Activated CD4-positive, alpha-beta T cell treated with anti-CD3 and anti-CD28 coated beads, Interleukin-2, amount 10 ng/mL, durations not matched to agents 24 days and 14 days (primary cell): ENCODE results near the gene DEFB125. TPM values are rescaled to one million over a fixed set of nuclear protein-coding genes. Genes with fewer than 3 reads are reported as not detected.
"Not testable (repeated sequence)": the region's sequence is repeated elsewhere in the genome, so short reads cannot be mapped to it uniquely, and the experiment has no call there.

Source experiments
- DNase-seq: peaks from one replicate; pipeline ENCODE4 v3.0.0; 2022
- H3K27ac Mint-ChIP-seq: one replicate; pipeline ENCODE4 v1.8.0; 2022; ENCODE audit warnings: mild to moderate bottlenecking, mixed read lengths
- H3K27me3 Mint-ChIP-seq: one replicate; pipeline ENCODE4 v1.8.0; 2022; ENCODE audit warnings: mixed read lengths
- H3K36me3 Mint-ChIP-seq: one replicate; pipeline ENCODE4 v1.8.0; 2022; ENCODE audit warnings: low read depth, mild to moderate bottlenecking, mixed read lengths
- H3K4me1 Mint-ChIP-seq: one replicate; pipeline ENCODE4 v1.8.0; 2021; ENCODE audit warnings: mixed read lengths
- H3K4me3 Mint-ChIP-seq: one replicate; pipeline ENCODE4 v1.8.0; 2022; ENCODE audit warnings: mild to moderate bottlenecking, moderate library complexity, mixed read lengths
- H3K9me3 Mint-ChIP-seq: one replicate; pipeline ENCODE4 v1.8.0; 2021; ENCODE audit warnings: mixed read lengths
- intact Hi-C: fragments of 100-400 bp; cut with micrococcal nuclease; formaldehyde crosslinking; loops from one replicate; pipeline ENCODE4 v1.15.1; 2023
- total RNA-seq: library from RNA; stranded (reverse); gene quantifications from 2 replicates; pipeline ENCODE4 v1.2.3, GENCODE V29; 2022

DEFB125 gene, protein sequence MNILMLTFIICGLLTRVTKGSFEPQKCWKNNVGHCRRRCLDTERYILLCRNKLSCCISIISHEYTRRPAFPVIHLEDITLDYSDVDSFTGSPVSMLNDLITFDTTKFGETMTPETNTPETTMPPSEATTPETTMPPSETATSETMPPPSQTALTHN
- not detected in 2 replicates for total RNA-seq

- no peaks in the 10 kb centered on the region for H3K9me3 Mint-ChIP-seq
- H3K4me3 Mint-ChIP-seq, result no peak within 1 kb of the TSS
- H3K27ac Mint-ChIP-seq, result no peak within 1 kb of the TSS
- H3K4me1 Mint-ChIP-seq, result no peaks in the 10 kb centered on the region
- peaks cover 43% of the 10 kb centered on the region for H3K27me3 Mint-ChIP-seq
- DNase-seq, result no peak
- no peaks in the 10 kb centered on the region for H3K36me3 Mint-ChIP-seq
- intact Hi-C loops, result no loop called here
Observed at GRCh38 chr20:87401-87800, at the start of gene DEFB125. Gene DEFB125 (plus strand): TSS chr20:87672. CDS start chr20:87710, 38 bp downstream.

GRCh38 chr20:60035-60918, 27.2 kb upstream of the DEFB125 start:
- no peaks in the 10 kb centered on the region for H3K36me3 Mint-ChIP-seq
- no peaks in the 10 kb centered on the region for H3K27me3 Mint-ChIP-seq
- DNase-seq, result no peak
- no peak overlapping the region for H3K27ac Mint-ChIP-seq
- H3K4me3 Mint-ChIP-seq, result no peak overlapping the region
- no peaks in the 10 kb centered on the region for H3K4me1 Mint-ChIP-seq
- H3K9me3 Mint-ChIP-seq, result no peaks in the 10 kb centered on the region
- intact Hi-C loops, result no loop called here

GRCh38 chr20:61230-61629, 26.2 kb upstream of the DEFB125 start:
- H3K27ac Mint-ChIP-seq, result no peak overlapping the region
- no peaks in the 10 kb centered on the region for H3K4me1 Mint-ChIP-seq
- DNase-seq, result no peak
- H3K9me3 Mint-ChIP-seq, result no peaks in the 10 kb centered on the region
- H3K4me3 Mint-ChIP-seq, result no peak overlapping the region
- H3K27me3 Mint-ChIP-seq, result no peaks in the 10 kb centered on the region
- H3K36me3 Mint-ChIP-seq, result no peaks in the 10 kb centered on the region
- intact Hi-C loops, result no loop called here

DNA sequence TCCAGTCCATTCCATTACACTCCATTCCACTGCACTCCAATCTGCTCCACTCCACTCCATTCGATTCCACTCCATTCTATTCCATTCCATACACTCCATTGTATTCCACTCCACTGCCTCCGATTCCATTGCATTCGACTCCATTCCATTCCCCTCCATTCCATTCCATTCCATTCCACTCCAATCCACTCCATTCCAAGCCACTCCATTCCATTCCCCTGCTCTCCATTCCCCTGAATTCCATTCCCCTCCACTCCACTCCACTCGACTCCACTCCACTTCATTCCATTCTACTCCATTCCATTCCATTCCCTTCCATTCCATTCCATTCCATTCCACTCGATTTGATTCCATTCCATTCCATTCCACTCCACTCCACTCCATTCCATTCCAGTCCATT, 25.7 kb upstream of the DEFB125 start:
- Mint-ChIP-seq H3K36me3 (no peaks in the 10 kb centered on the region), H3K27me3 (no peaks in the 10 kb centered on the region), H3K4me1 (no peaks in the 10 kb centered on the region), H3K4me3 (no peak overlapping the region), H3K27ac (no peak overlapping the region), H3K9me3 (no peaks in the 10 kb centered on the region)
- no peak for DNase-seq
- intact Hi-C loops, result no loop called here

DNA sequence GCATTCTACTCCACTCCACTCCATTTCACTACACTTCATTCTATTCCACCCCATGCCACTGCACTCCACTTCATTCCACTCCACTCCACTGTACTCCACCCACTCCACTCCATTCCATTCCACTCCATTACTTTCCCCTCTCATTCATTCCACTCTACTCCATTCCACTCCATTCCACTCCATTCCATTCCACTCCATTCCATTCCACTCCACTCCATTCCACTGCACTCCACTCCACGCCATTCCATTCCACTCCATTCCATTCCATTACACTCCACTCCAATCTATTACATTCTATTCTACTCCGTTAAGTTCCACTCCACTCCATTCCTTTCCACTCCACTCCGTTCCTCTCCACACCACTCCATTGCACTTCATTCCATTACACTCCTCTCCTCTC, 25.0 kb upstream of the DEFB125 start:
- Mint-ChIP-seq H3K9me3 (no peaks in the 10 kb centered on the region), H3K27me3 (no peaks in the 10 kb centered on the region), H3K27ac (no peak overlapping the region), H3K36me3 (no peaks in the 10 kb centered on the region), H3K4me1 (no peaks in the 10 kb centered on the region), H3K4me3 (no peak overlapping the region)
- intact Hi-C loops, result no loop called here
- DNase-seq, result no peak

GRCh38 chr20:64026-64603, 23.4 kb upstream of the DEFB125 start:
- DNase-seq, result no peak
- H3K27ac Mint-ChIP-seq, result no peak overlapping the region
- intact Hi-C loops, result no loop called here
- peaks cover 1% of the 10 kb centered on the region for H3K27me3 Mint-ChIP-seq
- H3K4me3 Mint-ChIP-seq, result no peak overlapping the region
- no peaks in the 10 kb centered on the region for H3K9me3 Mint-ChIP-seq
- no peaks in the 10 kb centered on the region for H3K4me1 Mint-ChIP-seq
- no peaks in the 10 kb centered on the region for H3K36me3 Mint-ChIP-seq

DNA sequence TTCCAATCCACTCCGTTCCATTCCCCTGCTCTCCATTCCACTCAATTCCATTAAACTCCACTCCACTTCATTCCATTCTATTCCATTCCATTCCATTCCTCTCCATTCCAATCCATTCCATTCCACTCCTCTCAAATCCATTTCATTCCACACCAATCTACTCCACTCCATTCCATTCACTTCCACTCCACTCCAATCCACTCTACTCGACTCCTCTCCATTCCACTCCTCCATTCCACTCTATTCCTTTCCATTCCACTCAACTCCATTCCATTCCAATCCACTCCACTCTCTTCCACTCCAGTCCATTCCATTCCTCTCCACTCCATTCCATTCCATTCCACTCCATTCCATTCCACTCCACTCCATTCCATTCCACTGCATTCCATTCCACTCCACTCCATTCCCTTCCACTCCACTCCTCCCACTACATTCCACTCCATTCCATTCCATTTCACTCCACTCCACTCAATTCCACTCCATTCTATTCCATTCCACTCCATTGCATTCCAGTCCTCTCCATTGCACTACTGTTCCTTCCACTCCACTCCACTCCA, 22.6 kb upstream of the DEFB125 start:
- Mint-ChIP-seq H3K4me3 (no peak overlapping the region), H3K36me3 (no peaks in the 10 kb centered on the region), H3K27me3 (peaks cover 5% of the 10 kb centered on the region), H3K9me3 (no peaks in the 10 kb centered on the region), H3K4me1 (no peaks in the 10 kb centered on the region), H3K27ac (no peak overlapping the region)
- intact Hi-C loops, result no loop called here
- DNase-seq, result no peak

- Mint-ChIP-seq H3K4me3 (no peak overlapping the region), H3K36me3 (no peaks in the 10 kb centered on the region), H3K27me3 (peaks cover 21% of the 10 kb centered on the region), H3K9me3 (peaks cover 2% of the 10 kb centered on the region), H3K27ac (no peak overlapping the region), H3K4me1 (no peaks in the 10 kb centered on the region)
- intact Hi-C loops, result no loop called here
- no peak for DNase-seq
Observed at GRCh38 chr20:77231-77630, 10.2 kb upstream of the DEFB125 start.

DNA sequence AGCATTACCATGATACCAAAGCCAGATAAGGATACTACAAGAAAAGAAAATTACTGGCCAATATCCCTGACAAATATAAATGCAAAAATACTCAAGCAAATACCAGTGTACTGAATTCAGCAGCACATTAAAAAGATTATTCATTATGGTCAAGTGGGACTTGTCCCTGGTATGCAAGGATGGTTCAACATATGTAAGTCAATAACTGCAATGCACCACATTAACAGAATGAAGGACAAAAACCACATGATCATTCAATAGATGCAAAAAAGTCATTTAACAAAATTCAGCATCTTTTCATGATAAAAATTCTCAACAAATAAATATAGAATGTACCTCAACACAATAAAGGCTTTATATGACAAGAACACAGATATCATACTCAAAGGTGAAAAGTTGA, 9.1 kb upstream of the DEFB125 start:
- intact Hi-C loops, result no loop called here
- Mint-ChIP-seq H3K4me3 (no peak overlapping the region), H3K27me3 (peaks cover 27% of the 10 kb centered on the region), H3K27ac (no peak overlapping the region), H3K4me1 (no peaks in the 10 kb centered on the region), H3K9me3 (no peaks in the 10 kb centered on the region), H3K36me3 (no peaks in the 10 kb centered on the region)
- no peak for DNase-seq

GRCh38 chr20:79565-79964, 7.9 kb upstream of the DEFB125 start:
- intact Hi-C loops, result no loop called here
- H3K4me3 Mint-ChIP-seq, result no peak overlapping the region
- no peaks in the 10 kb centered on the region for H3K36me3 Mint-ChIP-seq
- no peak overlapping the region for H3K27ac Mint-ChIP-seq
- H3K4me1 Mint-ChIP-seq, result no peaks in the 10 kb centered on the region
- H3K27me3 Mint-ChIP-seq, result peaks cover 29% of the 10 kb centered on the region
- DNase-seq, result no peak
- H3K9me3 Mint-ChIP-seq, result no peaks in the 10 kb centered on the region

DNA sequence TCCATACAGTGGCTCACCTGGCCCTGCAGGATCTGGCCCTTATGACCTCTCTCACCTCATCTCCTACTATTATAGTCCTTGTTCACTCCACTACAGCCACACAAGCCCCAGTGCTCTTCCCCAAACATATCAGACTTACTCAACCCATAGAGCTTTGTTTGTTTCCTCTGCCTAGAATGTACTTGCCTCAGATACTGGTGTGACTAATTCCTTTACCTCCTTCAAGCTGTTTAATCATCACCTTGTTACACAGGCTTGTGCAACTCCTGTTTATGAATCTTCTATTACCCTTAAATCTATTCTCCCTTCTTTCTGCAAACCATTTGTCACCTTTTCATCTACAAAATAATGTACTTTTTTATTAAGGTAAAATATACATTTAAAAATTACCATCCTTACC, 3.2 kb downstream of the DEFB125 start:
- Mint-ChIP-seq H3K27me3 (peaks cover 33% of the 10 kb centered on the region), H3K9me3 (peaks cover 10% of the 10 kb centered on the region), H3K27ac (no peak overlapping the region), H3K4me3 (no peak overlapping the region), H3K4me1 (no peaks in the 10 kb centered on the region), H3K36me3 (no peaks in the 10 kb centered on the region)
- intact Hi-C loops, result no loop called here
- no peak for DNase-seq

- intact Hi-C loops, result no loop called here
- Mint-ChIP-seq H3K9me3 (peaks cover 14% of the 10 kb centered on the region), H3K36me3 (no peaks in the 10 kb centered on the region), H3K27me3 (peaks cover 20% of the 10 kb centered on the region), H3K4me1 (no peaks in the 10 kb centered on the region), H3K27ac (no peak overlapping the region), H3K4me3 (no peak overlapping the region)
- no peak for DNase-seq
Observed at GRCh38 chr20:93641-94040, 6.2 kb downstream of the DEFB125 start.

DNA sequence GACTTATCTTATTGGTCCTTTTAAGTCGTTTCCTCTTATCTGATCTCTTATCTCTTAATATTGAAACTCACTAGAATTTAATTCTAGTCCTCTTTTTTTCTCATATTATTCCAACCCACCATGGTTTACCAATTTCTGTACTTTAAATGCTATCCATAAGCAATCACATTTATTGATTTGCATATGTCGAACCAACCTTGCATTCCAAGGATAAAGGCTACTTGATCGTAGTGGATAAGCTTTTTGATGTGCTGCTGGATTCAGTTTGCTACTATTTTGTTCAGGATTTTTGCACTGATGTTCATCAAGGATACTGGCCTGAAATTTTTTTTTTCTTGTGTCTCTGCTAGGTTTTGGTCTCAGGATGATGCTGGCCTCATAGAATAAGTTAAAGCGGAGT, 7.7 kb downstream of the DEFB125 start:
- H3K4me3 Mint-ChIP-seq, result no peak overlapping the region
- DNase-seq, result no peak
- no peaks in the 10 kb centered on the region for H3K36me3 Mint-ChIP-seq
- peaks cover 14% of the 10 kb centered on the region for H3K9me3 Mint-ChIP-seq
- peaks cover 20% of the 10 kb centered on the region for H3K27me3 Mint-ChIP-seq
- no peak overlapping the region for H3K27ac Mint-ChIP-seq
- H3K4me1 Mint-ChIP-seq, result no peaks in the 10 kb centered on the region
- intact Hi-C loops, result no loop called here

DNA sequence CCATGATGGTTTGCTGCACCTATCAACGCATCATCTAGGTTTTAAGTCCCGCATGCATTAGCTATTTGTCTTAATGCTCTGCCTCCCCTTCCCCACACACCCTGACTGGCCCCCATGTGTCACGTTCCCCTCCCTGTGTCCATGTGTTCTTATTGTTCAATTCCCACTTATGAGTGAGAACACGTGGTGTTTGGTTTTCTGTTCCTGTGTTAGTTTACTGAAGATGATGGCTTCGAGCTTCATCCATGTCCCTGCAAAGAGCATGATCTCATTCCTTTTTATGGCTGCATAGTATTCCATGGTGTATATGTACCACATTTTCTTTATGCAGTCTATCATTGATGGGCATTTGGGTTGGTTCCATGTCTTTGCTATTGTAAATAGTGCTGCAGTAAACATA, 10.2 kb downstream of the DEFB125 start:
- intact Hi-C loops, H3K4me1 Mint-ChIP-seq, DNase-seq, H3K27ac Mint-ChIP-seq, H3K36me3 Mint-ChIP-seq, H3K4me3 Mint-ChIP-seq: not testable (repeated sequence)
- peaks cover 16% of the 10 kb centered on the region for H3K27me3 Mint-ChIP-seq
- peaks cover 14% of the 10 kb centered on the region for H3K9me3 Mint-ChIP-seq
